Spleen (tissue), 7 donors: Measurements from ENCODE around the gene IL32.

Experiments
- POLR2A ChIP-seq, 3 donors: fragments of 450-650 bp; IDR thresholded peaks; one replicate each; pipeline ENCODE4 v1.5.1; 2017; ENCODE audit warnings: antibody characterized with exemption in 3 of 3, mild to moderate bottlenecking in 1 of 3
- TF ChIP-seq, protein P1 (sequence below), 11 experiments: fragments of 200-600 bp in 7 of 11; fragments of 450-650 bp in 4 of 11; sonication (generic) in 4 of 11; IDR thresholded peaks in 8 of 11; conservative IDR thresholded peaks in 3 of 11; 1 replicate in 7 of 11; 2 replicates in 4 of 11; pipeline versions ENCODE4 v1.4.0 to v1.8.0; 2016 to 2021; ENCODE audit warnings: antibody characterized with exemption in 11 of 11, inconsistent platforms in 4 of 11, mild to moderate bottlenecking in 1 of 11
- donor health status: DM: no; HTN: no; CAD: no; lungs with moderate emphysema.
- donor health status: DM: no; HTN: no; CAD: no.
- donor health status: DM: no; HTN: no; CAD: no.

GRCh38 chr16:3051009-3051408 lies 14.4 kb upstream of the IL32 start:
- TF ChIP-seq, protein P1, sequence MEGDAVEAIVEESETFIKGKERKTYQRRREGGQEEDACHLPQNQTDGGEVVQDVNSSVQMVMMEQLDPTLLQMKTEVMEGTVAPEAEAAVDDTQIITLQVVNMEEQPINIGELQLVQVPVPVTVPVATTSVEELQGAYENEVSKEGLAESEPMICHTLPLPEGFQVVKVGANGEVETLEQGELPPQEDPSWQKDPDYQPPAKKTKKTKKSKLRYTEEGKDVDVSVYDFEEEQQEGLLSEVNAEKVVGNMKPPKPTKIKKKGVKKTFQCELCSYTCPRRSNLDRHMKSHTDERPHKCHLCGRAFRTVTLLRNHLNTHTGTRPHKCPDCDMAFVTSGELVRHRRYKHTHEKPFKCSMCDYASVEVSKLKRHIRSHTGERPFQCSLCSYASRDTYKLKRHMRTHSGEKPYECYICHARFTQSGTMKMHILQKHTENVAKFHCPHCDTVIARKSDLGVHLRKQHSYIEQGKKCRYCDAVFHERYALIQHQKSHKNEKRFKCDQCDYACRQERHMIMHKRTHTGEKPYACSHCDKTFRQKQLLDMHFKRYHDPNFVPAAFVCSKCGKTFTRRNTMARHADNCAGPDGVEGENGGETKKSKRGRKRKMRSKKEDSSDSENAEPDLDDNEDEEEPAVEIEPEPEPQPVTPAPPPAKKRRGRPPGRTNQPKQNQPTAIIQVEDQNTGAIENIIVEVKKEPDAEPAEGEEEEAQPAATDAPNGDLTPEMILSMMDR (IDR thresholded peaks at IDR 0.05 in 8 of 11, conservative IDR thresholded peaks at IDR 0.05 in 3 of 11): no peak
- TF ChIP-seq POLR2A (IDR thresholded peaks at IDR 0.05): no peak
